Measurements from ENCODE around the gene TRPM1. TPM values are rescaled to one million over a fixed set of nuclear protein-coding genes. Genes with fewer than 3 reads are reported as not detected.
A peak's percentile ranks its signal among the peaks of the same experiment; 100 is the strongest.

Gene TRPM1
- total RNA-seq, 1 donor from 2014 or later, result not detected

DNA sequence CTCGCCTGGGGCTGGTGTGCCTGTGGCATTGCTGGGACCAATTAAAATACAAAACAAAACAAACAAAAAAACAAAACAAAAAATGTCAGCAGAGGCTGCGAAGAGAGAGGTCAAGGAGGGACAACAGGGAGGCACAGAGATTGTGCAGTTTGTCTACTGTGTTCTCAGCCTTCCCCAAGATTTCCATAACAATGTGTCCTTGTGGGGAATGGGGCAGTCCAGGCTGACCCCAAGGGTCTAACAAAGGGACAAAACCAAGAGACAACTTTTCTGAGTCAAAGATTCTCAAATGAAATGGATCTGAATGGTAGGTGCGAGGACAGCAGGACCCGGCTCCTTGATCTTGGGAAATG lies 46.4 kb upstream of the TRPM1 start:
- Mint-ChIP-seq H3K4me1 (ENCODE audit: low read depth) (no peaks in the 10 kb centered on the region), H3K9me3 (ENCODE audit: low read depth) (no peaks in the 10 kb centered on the region), H3K36me3 (ENCODE audit: low read depth) (peaks cover 2% of the 10 kb centered on the region), H3K27ac (ENCODE audit: unreplicated experiment) (no peak overlapping the region), H3K27me3 (ENCODE audit: low read depth) (peaks cover 6% of the 10 kb centered on the region), H3K4me3 (ENCODE audit: unreplicated experiment) (no peak overlapping the region)
- TF ChIP-seq, protein P1, sequence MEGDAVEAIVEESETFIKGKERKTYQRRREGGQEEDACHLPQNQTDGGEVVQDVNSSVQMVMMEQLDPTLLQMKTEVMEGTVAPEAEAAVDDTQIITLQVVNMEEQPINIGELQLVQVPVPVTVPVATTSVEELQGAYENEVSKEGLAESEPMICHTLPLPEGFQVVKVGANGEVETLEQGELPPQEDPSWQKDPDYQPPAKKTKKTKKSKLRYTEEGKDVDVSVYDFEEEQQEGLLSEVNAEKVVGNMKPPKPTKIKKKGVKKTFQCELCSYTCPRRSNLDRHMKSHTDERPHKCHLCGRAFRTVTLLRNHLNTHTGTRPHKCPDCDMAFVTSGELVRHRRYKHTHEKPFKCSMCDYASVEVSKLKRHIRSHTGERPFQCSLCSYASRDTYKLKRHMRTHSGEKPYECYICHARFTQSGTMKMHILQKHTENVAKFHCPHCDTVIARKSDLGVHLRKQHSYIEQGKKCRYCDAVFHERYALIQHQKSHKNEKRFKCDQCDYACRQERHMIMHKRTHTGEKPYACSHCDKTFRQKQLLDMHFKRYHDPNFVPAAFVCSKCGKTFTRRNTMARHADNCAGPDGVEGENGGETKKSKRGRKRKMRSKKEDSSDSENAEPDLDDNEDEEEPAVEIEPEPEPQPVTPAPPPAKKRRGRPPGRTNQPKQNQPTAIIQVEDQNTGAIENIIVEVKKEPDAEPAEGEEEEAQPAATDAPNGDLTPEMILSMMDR (IDR thresholded peaks at IDR 0.05), result no peak
- no peak for DNase-seq (ENCODE audit: low spot score)

- H3K9me3 Mint-ChIP-seq (ENCODE audit: low read depth), result no peaks in the 10 kb centered on the region
- TF ChIP-seq, protein P1 (IDR thresholded peaks at IDR 0.05), result no peak
- DNase-seq (ENCODE audit: low spot score), result no peak
- no peak overlapping the region for H3K27ac Mint-ChIP-seq (ENCODE audit: unreplicated experiment)
- H3K36me3 Mint-ChIP-seq (ENCODE audit: low read depth), result peaks cover 2% of the 10 kb centered on the region
- H3K4me1 Mint-ChIP-seq (ENCODE audit: low read depth), result no peaks in the 10 kb centered on the region
- H3K4me3 Mint-ChIP-seq (ENCODE audit: unreplicated experiment), result no peak overlapping the region
- H3K27me3 Mint-ChIP-seq (ENCODE audit: low read depth), result peaks cover 6% of the 10 kb centered on the region
These were observed 45.9 kb upstream of the TRPM1 start for GRCh38 chr15:31147456-31147855.

DNA sequence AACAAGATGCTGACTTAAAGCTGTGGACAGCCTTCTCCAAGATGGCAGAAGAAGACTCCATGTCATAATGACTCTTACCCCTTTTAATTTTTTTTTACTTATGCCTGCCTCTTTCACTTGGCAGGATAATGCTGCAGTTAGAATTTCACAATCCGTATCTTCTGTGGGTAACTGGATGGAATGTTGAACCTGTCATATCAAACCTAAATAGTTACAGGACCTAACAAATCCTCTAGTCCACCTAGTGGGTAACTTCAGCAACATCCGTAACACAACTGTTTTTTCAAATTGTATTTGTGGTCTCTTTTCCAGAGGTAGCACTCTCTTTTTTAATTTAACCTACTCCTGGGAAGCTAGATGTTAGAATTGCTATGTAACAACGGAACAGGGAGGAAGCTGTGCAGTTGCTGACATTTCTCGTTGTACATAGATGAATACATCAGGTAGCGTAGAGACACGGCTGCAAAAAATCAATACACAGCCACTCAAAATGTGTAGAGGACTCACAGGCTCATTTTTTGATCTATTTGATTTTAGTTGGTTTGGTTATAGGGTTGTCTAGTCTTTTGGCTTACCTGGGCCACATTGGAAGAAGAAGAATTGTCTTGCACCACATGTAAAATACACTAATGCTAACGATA lies 43.9 kb upstream of the TRPM1 start:
- H3K9me3 Mint-ChIP-seq (ENCODE audit: low read depth), result no peaks in the 10 kb centered on the region
- H3K27me3 Mint-ChIP-seq (ENCODE audit: low read depth), result peaks cover 6% of the 10 kb centered on the region
- no peak for DNase-seq (ENCODE audit: low spot score)
- H3K27ac Mint-ChIP-seq (ENCODE audit: unreplicated experiment), result no peak overlapping the region
- H3K4me3 Mint-ChIP-seq (ENCODE audit: unreplicated experiment), result no peak overlapping the region
- no peaks in the 10 kb centered on the region for H3K4me1 Mint-ChIP-seq (ENCODE audit: low read depth)
- TF ChIP-seq, protein P1 (IDR thresholded peaks at IDR 0.05), result peak; percentile 55
- peaks cover 2% of the 10 kb centered on the region for H3K36me3 Mint-ChIP-seq (ENCODE audit: low read depth)

- DNase-seq (ENCODE audit: low spot score), result no peak
- Mint-ChIP-seq H3K27ac (ENCODE audit: unreplicated experiment) (no peak overlapping the region), H3K36me3 (ENCODE audit: low read depth) (no peaks in the 10 kb centered on the region), H3K4me1 (ENCODE audit: low read depth) (no peaks in the 10 kb centered on the region), H3K27me3 (ENCODE audit: low read depth) (no peaks in the 10 kb centered on the region), H3K4me3 (ENCODE audit: unreplicated experiment) (no peak overlapping the region), H3K9me3 (ENCODE audit: low read depth) (no peaks in the 10 kb centered on the region)
- TF ChIP-seq, protein P1 (IDR thresholded peaks at IDR 0.05), result no peak
These were observed 40.3 kb upstream of the TRPM1 start for GRCh38 chr15:31141792-31142191.

- TF ChIP-seq, protein P1 (IDR thresholded peaks at IDR 0.05), result no peak
- no peak overlapping the region for H3K27ac Mint-ChIP-seq (ENCODE audit: unreplicated experiment)
- no peaks in the 10 kb centered on the region for H3K4me1 Mint-ChIP-seq (ENCODE audit: low read depth)
- H3K27me3 Mint-ChIP-seq (ENCODE audit: low read depth), result peaks cover 4% of the 10 kb centered on the region
- no peaks in the 10 kb centered on the region for H3K9me3 Mint-ChIP-seq (ENCODE audit: low read depth)
- no peak overlapping the region for H3K4me3 Mint-ChIP-seq (ENCODE audit: unreplicated experiment)
- no peak for DNase-seq (ENCODE audit: low spot score)
- H3K36me3 Mint-ChIP-seq (ENCODE audit: low read depth), result no peaks in the 10 kb centered on the region
These were observed 35.2 kb upstream of the TRPM1 start for GRCh38 chr15:31136607-31137328.
